A549 (cell line): ENCODE measurements around the gene HELQ. TPM values are rescaled to one million over a fixed set of nuclear protein-coding genes. Genes with fewer than 3 reads are reported as not detected.

ENCODE experiments used
- ATAC-seq, 2 experiments: fragments of 200-7000 bp in 1 of 2; fragments of >200 bp in 1 of 2; cut with Nextera tagmentation in 1 of 2; cut with Tn5 transposase in 1 of 2; 3 replicates each; pipeline versions ENCODE4 v1.8.0 to v1.9.1; 2018 to 2020; ENCODE audit warnings: mild to moderate bottlenecking in 1 of 2, moderate library complexity in 1 of 2
- CTCF ChIA-PET: fragments of 300-600 bp; sonication (Branson Sonifier 250); formaldehyde crosslinking; extraction: SDS; loops from one replicate; lab custom pipeline; 2021; ENCODE audit warnings: antibody characterized with exemption, inconsistent platforms; lab: Yijun Ruan, JAX
- POLR2A ChIA-PET: fragments of 350-600 bp; formaldehyde crosslinking; extraction: SDS; loops from one replicate; lab custom pipeline; 2021; ENCODE audit warnings: antibody characterized with exemption, inconsistent platforms; lab: Yijun Ruan, JAX
- DNase-seq, 2 experiments: peaks; one replicate each; pipeline versions ENCODE4 v3.0.0 to v3.0.0-alpha.2; 2011 to 2016; ENCODE audit warnings: low read depth in 1 of 2, low spot score in 1 of 2
- FAIRE-seq: peaks from 2 replicates; lab custom pipeline; 2011; peaks lifted over from hg19 to GRCh38; lab: Jason Lieb, UNC
- H3K27ac ChIP-seq, 2 experiments: fragments of >200 bp; sonication (Bioruptor Twin); formaldehyde crosslinking; 3 replicates each; pipeline ENCODE4 v1.5.1; 2016 to 2017
- H3K4me1 ChIP-seq: fragments of >200 bp; sonication (Bioruptor Twin); formaldehyde crosslinking; 3 replicates; pipeline ENCODE4 v1.6.1; 2016
- H3K4me2 ChIP-seq: fragments of >200 bp; sonication (Bioruptor Twin); formaldehyde crosslinking; 3 replicates; pipeline ENCODE4 v1.6.1; 2016
- H3K4me3 ChIP-seq: fragments of >200 bp; sonication (Bioruptor Twin); formaldehyde crosslinking; 3 replicates; pipeline ENCODE4 v1.5.1; 2016
- H3K9me3 ChIP-seq: fragments of >200 bp; sonication (Bioruptor Twin); formaldehyde crosslinking; 3 replicates; pipeline ENCODE4 v1.6.1; 2016
- ATOH8 ChIP-seq: fragments of 250-450 bp; sonication (Bioruptor Pico); IDR thresholded peaks from 2 replicates; pipeline ENCODE4 v1.5.0; 2020; ENCODE audit warnings: low read depth, mild to moderate bottlenecking, moderate library complexity
- CHD4 ChIP-seq: fragments of 200-600 bp; sonication (generic); IDR thresholded peaks from 2 replicates; pipeline ENCODE4 v1.6.1; 2016; ENCODE audit warnings: antibody characterized with exemption, mild to moderate bottlenecking, borderline replicate concordance
- CTCF ChIP-seq: fragments of >200 bp; sonication (Bioruptor Twin); formaldehyde crosslinking; IDR thresholded peaks from 3 replicates; pipeline ENCODE4 v1.5.1; 2016
- E2F6 ChIP-seq: IDR thresholded peaks from 2 replicates; pipeline ENCODE4 v1.6.1; 2012; ENCODE audit warnings: low read depth, borderline replicate concordance
- ELK1 ChIP-seq: fragments of 150-350 bp; IDR thresholded peaks from 2 replicates; pipeline ENCODE4 v1.6.1; 2014; ENCODE audit warnings: low read depth, mild to moderate bottlenecking, low read length
- FOSB ChIP-seq: fragments of 250-450 bp; sonication (Bioruptor Pico); IDR thresholded peaks from 2 replicates; pipeline ENCODE4 v1.5.0; 2020; ENCODE audit warnings: mild to moderate bottlenecking, moderate library complexity
- HDAC2 ChIP-seq: fragments of 200-600 bp; sonication (generic); IDR thresholded peaks from 2 replicates; pipeline ENCODE4 v1.6.1; 2016
- HOXB5 ChIP-seq: fragments of 250-450 bp; sonication (Bioruptor Pico); IDR thresholded peaks from 2 replicates; pipeline ENCODE4 v1.5.0; 2020; ENCODE audit warnings: mild to moderate bottlenecking, moderate library complexity
- KDM5A ChIP-seq: fragments of 200-600 bp; sonication (generic); IDR thresholded peaks from 2 replicates; pipeline ENCODE4 v1.6.1; 2016; ENCODE audit warnings: antibody characterized with exemption, mild to moderate bottlenecking
- MAFK ChIP-seq: fragments of 450-650 bp; IDR thresholded peaks from 2 replicates; pipeline ENCODE4 v1.6.1; 2014; ENCODE audit not compliant: partially characterized antibody
- MAZ ChIP-seq: fragments of 150-350 bp; IDR thresholded peaks from 2 replicates; pipeline ENCODE4 v1.6.1; 2014; ENCODE audit warnings: antibody characterized with exemption, low read depth, low read length, borderline replicate concordance
- NR3C1 ChIP-seq: fragments of >200 bp; sonication (Bioruptor Twin); formaldehyde crosslinking; IDR thresholded peaks from 3 replicates; pipeline ENCODE4 v1.6.1; 2017
- PBX3 ChIP-seq: IDR thresholded peaks from 2 replicates; pipeline ENCODE4 v1.6.1; 2012
- RAD21 ChIP-seq, 2 experiments: fragments of >200 bp in 1 of 2; sonication (Bioruptor Twin) in 1 of 2; formaldehyde crosslinking in 1 of 2; IDR thresholded peaks in 1 of 2; conservative IDR thresholded peaks in 1 of 2; 2 replicates in 1 of 2; 3 replicates in 1 of 2; pipeline ENCODE4 v1.6.1; 2012 to 2018; ENCODE audit warnings: inconsistent platforms in 1 of 2
- RNF2 ChIP-seq: fragments of 200-600 bp; sonication (generic); IDR thresholded peaks from 2 replicates; pipeline ENCODE4 v1.6.1; 2016; ENCODE audit warnings: low read depth, mild to moderate bottlenecking, antibody characterized with exemption, moderate library complexity, borderline replicate concordance
- TP53 ChIP-seq: fragments of 250-450 bp; sonication (Bioruptor Pico); IDR thresholded peaks from 2 replicates; pipeline ENCODE4 v1.5.0; 2021; ENCODE audit warnings: mild to moderate bottlenecking, moderate library complexity
- WGBS: methylation state at CpG from one replicate; pipeline ENCODE4 v1.1.6; 2017; ENCODE audit errors: missing lambda C conversion rate; 5-methylcytosine and 5-hydroxymethylcytosine counted together
- polyA plus RNA-seq, 4 experiments: library from polyadenylated mRNA; depleted of rRNA in 3 of 4; stranded (reverse); fragments of >200 nt; fragmentation: RNase III in 1 of 4; extraction: RNeasy Plus Mini Kit Qiagen cat#74134 plus additional on column Dnase treatment in 1 of 4; gene quantifications; 2 replicates in 3 of 4; 3 replicates in 1 of 4; pipeline ENCODE4 v1.2.3, GENCODE V29; 2011 to 2017

Gene HELQ
- polyA plus RNA-seq, 2 of the 4 experiments (the other 2 are of a cell fraction), result 5.1 to 7.3 TPM

- Histone ChIP-seq H3K4me2 (no peak overlapping the region), H3K9me3 (no peaks in the 10 kb centered on the region), H3K27ac (no peak overlapping the region), H3K4me3 (no peak overlapping the region), H3K4me1 (no peaks in the 10 kb centered on the region)
- TF ChIP-seq HDAC2, result no peak
- TF ChIP-seq MAZ, result no peak
- no peak for TF ChIP-seq ATOH8 (CRISPR knock-in tag)
- ATAC-seq (no peak), FAIRE-seq (no peak), DNase-seq (no peak)
- ChIA-PET POLR2A (no interaction called here), CTCF (interaction anchor here (1.5 kb wide), 1 partner anchor 8 kb away, joined by 5 read pairs; no protein-coding TSS in a partner anchor)
- 80% methylated on average over 1 of the region's 1 CpG for WGBS
Measured at GRCh38 chr4:83370640-83370906, 85.0 kb downstream of the HELQ start.

- DNase-seq (no peak), ATAC-seq (no peak), FAIRE-seq (no peak)
- no peaks in the 10 kb centered on the region for H3K4me1 ChIP-seq
- no peak overlapping the region for H3K4me2 ChIP-seq
- WGBS, result 54% methylated on average over 4 of the region's 4 CpGs
- CTCF ChIA-PET, result no interaction called here
- no peak overlapping the region for H3K4me3 ChIP-seq
- H3K27ac ChIP-seq, result no peak overlapping the region
- TF ChIP-seq PBX3 (no peak), CHD4 (no peak), RNF2 (no peak), MAZ (no peak), HDAC2 (no peak)
- no peaks in the 10 kb centered on the region for H3K9me3 ChIP-seq
- POLR2A ChIA-PET, result interaction anchor here (1.0 kb wide), 1 partner anchor 85 kb away, joined by 3 read pairs; the partner anchor contains the start of gene COQ2
Measured at GRCh38 chr4:83369831-83370639, 85.6 kb downstream of the HELQ start.

GRCh38 chr4:83364312-83364711 is 91.3 kb downstream of the HELQ start:
- no peak overlapping the region for H3K27ac ChIP-seq
- no peaks in the 10 kb centered on the region for H3K4me1 ChIP-seq
- TF ChIP-seq MAFK, result peak; percentile 7
- no peak for TF ChIP-seq FOSB (CRISPR knock-in tag)
- FAIRE-seq (no peak), ATAC-seq (no peak), DNase-seq (no peak)
- H3K4me3 ChIP-seq, result no peak overlapping the region
- ChIA-PET POLR2A (interaction anchor here (0.7 kb wide), 1 partner anchor 9 kb away, joined by 3 read pairs; no protein-coding TSS in a partner anchor), CTCF (interaction anchor here (1.1 kb wide), 1 partner anchor 14 kb away, joined by 3 read pairs; no protein-coding TSS in a partner anchor)
- WGBS, result 82% methylated on average over 3 of the region's 3 CpGs
- no peak overlapping the region for H3K4me2 ChIP-seq
- no peaks in the 10 kb centered on the region for H3K9me3 ChIP-seq

GRCh38 chr4:83362492-83363329 is 92.9 kb downstream of the HELQ start:
- FAIRE-seq, result no peak
- no peak for TF ChIP-seq MAFK
- TF ChIP-seq E2F6, result no peak
- TF ChIP-seq NR3C1, result no peak
- no peak for TF ChIP-seq TP53 (CRISPR knock-in tag)
- no peak for TF ChIP-seq HOXB5 (CRISPR knock-in tag)
- TF ChIP-seq CHD4, result no peak
- TF ChIP-seq CTCF, result peak; percentile 42
- no peak for TF ChIP-seq KDM5A
- TF ChIP-seq ELK1, result no peak
- TF ChIP-seq RAD21 (conservative IDR thresholded peaks at IDR 0.05 in 1 of 2, IDR thresholded peaks at IDR 0.05 in 1 of 2), result peak; percentile 47 to 54; a peak in 4 of 5 replicates

More at GRCh38 chr4:83362492-83363329, 92.9 kb downstream of the HELQ start:
- ChIA-PET CTCF (interaction anchor here (0.6 to 1.7 kb wide), 15 partner anchors 9 to 351 kb away, joined by 3 to 8 read pairs (median 3); partner anchors contain the start of gene ABRAXAS1), POLR2A (no interaction called here)
- ATAC-seq, result peak; percentile 74 to 85; a peak in 4 of 6 replicates
- Histone ChIP-seq H3K4me3 (no peak overlapping the region), H3K9me3 (no peaks in the 10 kb centered on the region), H3K27ac (no peak overlapping the region), H3K4me1 (peaks cover 13% of the 10 kb centered on the region), H3K4me2 (no peak overlapping the region)
- peak; percentile 6 to 19 for DNase-seq
- 78% methylated on average over 9 of the region's 9 CpGs for WGBS
